GM18517 (cell line): ENCODE data around the gene RCE1.

Source experiments
- ATAC-seq: cut with Tn5 transposase; IDR thresholded peaks from one replicate; pipeline ENCODE4 v1.9.1; 2021; ENCODE audit warnings: mild to moderate bottlenecking, moderate library complexity; ENCODE audit not compliant: unreplicated experiment

RCE1 gene

GRCh38 chr11:66844496-66845142, 1.4 kb downstream of the RCE1 start:
- no peak for ATAC-seq

GRCh38 chr11:66845143-66845875, 2.1 kb downstream of the RCE1 start:
- ATAC-seq = no peak

GRCh38 chr11:66845876-66846212, 2.6 kb downstream of the RCE1 start:
- ATAC-seq = no peak

- no peak for ATAC-seq
Measured at GRCh38 chr11:66846671-66847091, 3.4 kb downstream of the RCE1 start.

- no peak for ATAC-seq
Measured at GRCh38 chr11:66847461-66848232, 4.4 kb downstream of the RCE1 start.

GRCh38 chr11:66848671-66849500, 5.6 kb downstream of the RCE1 start:
- no peak for ATAC-seq

- no peak for ATAC-seq
Measured at GRCh38 chr11:66849501-66850234, 6.4 kb downstream of the RCE1 start.

- no peak for ATAC-seq
Measured at GRCh38 chr11:66850235-66850587, 7.0 kb downstream of the RCE1 start.

GRCh38 chr11:66850588-66851238, 7.5 kb downstream of the RCE1 start:
- ATAC-seq = no peak

GRCh38 chr11:66851239-66851596, 8.0 kb downstream of the RCE1 start:
- ATAC-seq = no peak

GRCh38 chr11:66851698-66852465, 8.6 kb downstream of the RCE1 start:
- ATAC-seq = no peak

- ATAC-seq = no peak
Measured at GRCh38 chr11:66852466-66853241, 9.4 kb downstream of the RCE1 start.

GRCh38 chr11:66853242-66854229, 10.3 kb downstream of the RCE1 start:
- no peak for ATAC-seq

- ATAC-seq = no peak
Measured at GRCh38 chr11:66854231-66854661, 11.0 kb downstream of the RCE1 start.

- no peak for ATAC-seq
Measured at GRCh38 chr11:66854729-66855211, 11.5 kb downstream of the RCE1 start.

GRCh38 chr11:66855574-66856495, 12.6 kb downstream of the RCE1 start:
- peak; percentile 57 for ATAC-seq
